Non-pigmented ciliary epithelial cell (primary cell): ENCODE measurements around the gene DUSP22.

Source experiments
- DNase-seq: peaks from one replicate; pipeline ENCODE4 v3.0.0-alpha.2; 2010; ENCODE audit warnings: low read depth

Gene DUSP22

DNA sequence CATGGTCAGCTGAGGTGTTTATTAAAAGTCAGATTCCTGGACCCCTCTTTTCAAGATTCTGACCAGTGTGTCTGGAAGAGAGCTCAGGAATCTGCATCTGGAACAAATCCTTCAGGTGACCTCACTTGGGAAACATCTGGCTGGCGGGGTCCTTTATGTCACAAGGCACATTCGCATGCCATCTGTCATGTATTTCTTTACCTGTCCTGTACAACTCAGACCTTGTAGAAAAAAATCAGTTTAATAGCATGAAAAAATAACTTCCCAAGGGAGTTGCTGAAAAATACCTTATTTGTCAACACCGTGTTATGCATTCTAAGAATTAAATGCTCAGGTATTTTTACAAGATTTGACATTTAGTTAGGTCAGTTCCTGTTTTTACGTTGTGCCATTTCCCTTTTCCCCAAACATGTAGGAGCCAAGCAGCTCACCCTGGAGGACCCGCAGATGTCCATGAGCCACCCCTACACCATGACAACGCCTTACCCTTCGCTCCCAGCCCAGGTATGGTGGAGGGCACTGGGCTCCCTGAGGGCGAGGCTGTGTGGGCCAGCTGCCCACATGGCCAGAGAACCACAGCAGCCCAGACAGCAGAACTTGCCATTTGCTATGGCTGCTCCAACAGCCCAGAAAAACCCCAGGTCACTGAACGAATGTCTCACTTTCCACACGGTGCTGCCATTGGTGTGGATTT is 103.3 kb downstream of the DUSP22 start:
- no peak for DNase-seq

DNA sequence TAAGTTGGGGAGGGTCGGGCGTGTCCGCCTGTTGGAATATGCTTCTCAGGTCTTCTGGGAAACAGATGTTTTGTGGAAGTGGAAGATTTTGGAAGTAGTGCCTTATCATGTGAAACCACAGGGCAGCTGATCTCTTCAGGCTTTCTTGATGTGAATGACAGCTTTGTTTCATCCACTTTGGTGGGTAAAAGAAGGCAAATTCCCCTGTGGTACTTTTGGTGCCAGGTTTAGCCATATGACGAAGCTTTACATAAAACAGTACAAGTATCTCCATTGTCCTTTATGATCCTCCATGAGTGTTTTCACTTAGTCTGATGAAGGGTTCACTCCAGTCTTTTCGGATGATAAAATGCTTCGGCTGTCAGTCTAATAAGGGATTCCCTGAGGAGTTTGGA is 103.8 kb downstream of the DUSP22 start:
- DNase-seq, result no peak

DNA sequence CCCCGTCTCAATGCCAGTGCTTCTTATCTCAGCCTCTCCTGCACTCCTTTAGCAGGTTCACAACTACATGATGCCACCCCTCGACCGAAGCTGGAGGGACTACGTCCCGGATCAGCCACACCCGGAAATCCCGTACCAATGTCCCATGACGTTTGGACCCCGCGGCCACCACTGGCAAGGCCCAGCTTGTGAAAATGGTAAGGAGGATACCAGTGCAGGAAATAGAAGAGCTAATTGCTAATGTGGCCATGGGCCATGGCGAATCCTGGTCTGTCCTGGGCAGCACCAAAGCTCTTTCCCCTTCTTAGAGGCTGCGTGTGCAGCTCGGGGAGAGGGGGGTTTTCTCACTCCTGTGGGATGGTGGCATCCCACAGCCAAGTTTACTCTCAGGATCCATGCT is 104.8 kb downstream of the DUSP22 start:
- DNase-seq, result no peak

DNA sequence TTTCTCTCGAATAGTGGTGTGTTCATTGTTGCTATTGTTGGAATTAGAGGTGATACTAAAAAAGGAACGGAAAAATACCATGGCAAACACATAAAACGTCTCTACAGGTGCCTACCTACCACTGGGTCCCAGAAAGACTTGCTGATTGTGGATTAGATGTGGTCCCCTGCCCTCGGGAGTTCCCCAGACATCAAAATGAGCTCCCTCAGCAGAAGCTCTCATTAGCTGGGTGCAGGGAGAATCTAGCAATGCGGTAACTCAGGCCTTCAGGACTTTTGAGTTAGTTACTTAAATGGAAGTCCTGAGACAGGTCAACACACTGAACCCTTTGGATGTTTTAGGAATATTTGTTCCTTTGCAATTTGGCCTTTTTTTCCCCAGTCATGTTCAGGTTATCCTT is 105.3 kb downstream of the DUSP22 start:
- no peak for DNase-seq

DNA sequence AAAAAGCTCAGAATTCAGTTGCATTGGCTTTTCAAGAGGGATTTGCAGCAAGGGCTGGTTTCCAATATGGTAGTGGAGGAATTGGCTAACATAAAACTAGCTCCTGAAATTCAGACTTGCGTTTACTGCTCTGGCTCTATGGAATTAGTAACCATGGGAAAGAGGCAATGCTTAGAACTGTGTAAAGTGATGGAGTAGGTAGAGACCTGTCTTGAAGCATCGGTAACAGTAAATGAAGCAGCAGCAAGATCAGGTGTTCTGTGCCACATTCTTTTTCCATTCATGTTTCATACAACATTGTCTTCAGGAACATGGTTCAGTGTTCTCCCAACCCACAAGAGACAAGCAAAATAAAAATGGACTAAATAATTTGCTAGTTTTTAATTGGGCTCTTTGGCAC is 105.8 kb downstream of the DUSP22 start:
- DNase-seq, result no peak

DNA sequence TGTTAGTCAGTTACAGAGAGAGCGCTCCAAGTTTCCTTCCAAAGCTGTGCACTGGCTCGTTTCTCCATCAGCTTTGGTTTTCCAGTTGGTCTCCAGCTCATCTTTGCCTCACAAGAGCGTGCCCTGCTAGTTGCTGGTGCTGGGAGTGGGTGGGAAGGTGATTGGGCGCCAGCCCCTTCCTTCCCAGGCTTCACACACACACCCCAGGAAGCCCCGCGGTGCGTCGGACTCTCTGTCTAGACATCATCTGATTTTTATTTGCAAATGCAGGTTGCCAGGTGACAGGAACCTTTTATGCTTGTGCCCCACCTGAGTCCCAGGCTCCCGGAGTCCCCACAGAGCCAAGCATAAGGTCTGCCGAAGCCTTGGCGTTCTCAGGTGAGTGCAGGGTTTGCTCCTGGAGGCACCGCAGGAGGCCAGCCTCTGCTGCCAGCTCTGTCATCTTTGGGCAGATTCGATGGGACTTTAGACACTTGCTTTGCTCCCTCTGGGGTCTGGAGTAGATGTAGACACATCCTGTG is 106.3 kb downstream of the DUSP22 start:
- no peak for DNase-seq

DNA sequence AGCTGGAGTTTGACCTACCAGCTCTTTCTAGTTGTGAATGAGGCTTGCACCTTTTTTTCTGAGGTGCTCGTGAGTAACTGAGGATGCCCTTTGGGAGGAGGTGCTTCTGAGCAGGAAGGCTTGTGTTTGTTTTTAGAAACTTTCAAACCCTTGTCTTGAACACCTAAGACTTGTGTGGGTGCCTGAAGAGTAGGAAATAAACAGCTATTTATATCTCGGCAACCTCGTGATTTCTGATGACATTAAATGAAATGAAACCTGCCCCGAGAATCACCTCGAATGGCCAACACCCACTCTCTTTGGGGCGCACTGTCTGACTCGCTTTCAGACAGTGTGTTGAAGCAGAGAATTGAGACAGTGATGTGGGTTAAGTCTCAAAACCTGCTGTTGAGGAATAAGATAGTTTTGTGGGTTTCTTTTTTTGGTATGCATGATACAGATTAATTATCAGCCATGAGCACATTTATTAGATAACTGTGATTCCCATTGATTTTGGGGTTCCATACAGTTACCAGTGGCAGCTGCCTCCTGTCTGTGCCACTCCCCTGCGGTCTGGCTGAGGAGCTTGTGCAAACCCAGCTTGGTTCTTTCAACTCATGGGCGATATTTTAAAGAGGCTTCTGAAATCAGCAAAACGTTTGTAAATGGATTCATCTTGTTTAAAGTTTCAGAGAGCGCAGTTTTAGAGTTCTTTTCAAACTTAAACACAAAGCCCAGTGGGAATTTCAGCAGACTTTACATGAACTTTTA is 107.7 kb downstream of the DUSP22 start:
- DNase-seq, result no peak

DNA sequence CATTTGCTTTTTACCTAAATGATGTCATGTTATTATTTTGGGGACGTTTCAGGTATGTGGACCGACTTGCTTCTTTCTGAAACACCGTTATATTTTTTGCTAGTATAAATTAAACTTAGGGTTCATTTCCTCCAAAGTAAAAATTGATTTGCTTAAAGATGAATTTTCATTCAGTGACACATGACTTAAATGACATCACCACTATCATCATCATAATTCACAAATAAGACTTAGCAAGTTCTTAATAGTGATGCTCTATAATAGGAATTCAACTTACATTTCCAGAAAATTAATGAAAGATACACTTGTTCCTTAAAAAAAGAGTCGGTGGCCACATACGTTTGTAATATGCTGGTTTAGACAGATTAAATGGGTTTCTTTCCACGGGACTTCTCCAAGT is 108.5 kb downstream of the DUSP22 start:
- DNase-seq, result no peak
